ENCODE measurements around the gene LRRC15. TPM values are rescaled to one million over a fixed set of nuclear protein-coding genes. Genes with fewer than 3 reads are reported as not detected.

The LRRC15 gene
- total RNA-seq, 1 experiment from 2014 or later: 0.07 TPM

GRCh38 chr3:194379651-194380050 lies 10.1 kb upstream of the LRRC15 start (continued):
- TF ChIP-seq ZNF532 (CRISPR knock-in tag; IDR thresholded peaks at IDR 0.05; ENCODE audit: borderline replicate concordance) (no peak), ZNF138 (CRISPR knock-in tag; conservative IDR thresholded peaks at IDR 0.05) (no peak)

DNA sequence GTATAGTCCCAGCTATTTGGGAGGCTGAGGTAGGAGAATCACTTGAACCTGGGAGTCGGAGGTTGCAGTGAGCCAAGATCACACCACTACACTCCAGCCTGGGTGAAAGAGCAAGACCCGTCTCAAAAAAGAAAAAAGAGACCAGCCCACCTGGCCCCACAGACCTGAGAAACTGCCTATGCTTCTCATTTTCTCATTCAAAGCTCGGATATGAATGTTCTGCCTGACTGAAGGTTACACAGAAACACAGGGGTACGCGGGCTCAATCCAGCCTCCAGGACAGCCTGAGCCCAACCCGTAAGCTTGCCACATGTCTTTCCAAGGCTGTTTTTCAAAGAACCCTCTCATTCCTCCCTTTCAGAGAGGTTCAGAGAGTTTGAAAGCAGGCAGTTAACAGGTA lies 9.7 kb upstream of the LRRC15 start:
- Mint-ChIP-seq H3K27me3 (ENCODE audit: low read depth) (no peaks in the 10 kb centered on the region), H3K4me1 (peaks cover 52% of the 10 kb centered on the region), H3K36me3 (no peaks in the 10 kb centered on the region), H3K4me3 (no peak overlapping the region), H3K27ac (no peak overlapping the region), H3K9me3 (no peaks in the 10 kb centered on the region)
- POLR2A ChIA-PET: no interaction called here
- no peak for DNase-seq (ENCODE audit: low spot score)
- CTCF ChIA-PET: interaction anchor here (1.0 to 1.1 kb wide), 2 partner anchors 36 to 40 kb away, joined by 3 to 6 read pairs; no protein-coding TSS in a partner anchor
- TF ChIP-seq ZNF232 (CRISPR knock-in tag; IDR thresholded peaks at IDR 0.05): no peak
- TF ChIP-seq IRF2 (CRISPR knock-in tag; IDR thresholded peaks at IDR 0.05; ENCODE audit: borderline replicate concordance, low read depth): no peak
- no peak for TF ChIP-seq FOXK1 (CRISPR knock-in tag; IDR thresholded peaks at IDR 0.05)
- TF ChIP-seq GTF2I (CRISPR knock-in tag; conservative IDR thresholded peaks at IDR 0.05): no peak
- TF ChIP-seq NFYB (CRISPR knock-in tag; conservative IDR thresholded peaks at IDR 0.05; ENCODE audit: low read depth): no peak
- no peak for TF ChIP-seq RELA (CRISPR knock-in tag; IDR thresholded peaks at IDR 0.05; ENCODE audit: borderline replicate concordance)
- no peak for TF ChIP-seq ZNF512 (CRISPR knock-in tag; IDR thresholded peaks at IDR 0.05; ENCODE audit: borderline replicate concordance)
- TF ChIP-seq CBFB (CRISPR knock-in tag; IDR thresholded peaks at IDR 0.05; ENCODE audit: low read depth): no peak
- TF ChIP-seq PRRX2 (CRISPR knock-in tag; IDR thresholded peaks at IDR 0.05): no peak
- no peak for ATAC-seq

GRCh38 chr3:194377708-194378107 lies 8.2 kb upstream of the LRRC15 start:
- ATAC-seq (no peak), DNase-seq (ENCODE audit: low spot score) (no peak)
- H3K27me3 Mint-ChIP-seq (ENCODE audit: low read depth): no peaks in the 10 kb centered on the region
- no peaks in the 10 kb centered on the region for H3K9me3 Mint-ChIP-seq
- CTCF ChIA-PET: interaction anchor here (0.6 kb wide), 1 partner anchor 44 kb away, joined by 3 read pairs; no protein-coding TSS in a partner anchor
- no peak overlapping the region for H3K4me3 Mint-ChIP-seq
- no peaks in the 10 kb centered on the region for H3K36me3 Mint-ChIP-seq
- POLR2A ChIA-PET: no interaction called here
- TF ChIP-seq ZBTB43 (CRISPR knock-in tag; IDR thresholded peaks at IDR 0.05) (no peak), HMGA2 (CRISPR knock-in tag; IDR thresholded peaks at IDR 0.05) (peak; percentile 44), ZNF232 (CRISPR knock-in tag; IDR thresholded peaks at IDR 0.05) (no peak)
- peaks cover 44% of the 10 kb centered on the region for H3K4me1 Mint-ChIP-seq
- no peak overlapping the region for H3K27ac Mint-ChIP-seq

DNA sequence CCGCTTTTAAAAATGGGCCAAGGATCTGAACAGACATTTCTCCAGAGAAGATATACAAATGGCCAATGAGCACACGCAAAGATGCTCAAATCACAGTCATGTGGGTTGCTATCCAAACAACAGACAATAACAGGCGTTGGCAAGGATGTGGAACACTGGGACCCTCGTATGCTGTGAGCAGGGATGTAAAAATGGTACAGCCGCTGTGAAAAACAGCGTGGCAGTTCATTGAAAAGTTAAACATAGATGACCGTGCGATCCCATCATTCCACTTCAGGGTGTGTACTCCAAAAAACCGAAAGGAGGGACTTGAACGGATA lies 6.7 kb upstream of the LRRC15 start:
- no peak for ATAC-seq
- H3K27ac Mint-ChIP-seq: 0 out of 2 replicates have a peak overlapping the region, but pooled peaks have one; percentile 5
- CTCF ChIA-PET: no interaction called here
- TF ChIP-seq GTF2I (CRISPR knock-in tag; conservative IDR thresholded peaks at IDR 0.05) (no peak), NFATC4 (CRISPR knock-in tag; IDR thresholded peaks at IDR 0.05) (no peak), CREB1 (CRISPR knock-in tag; IDR thresholded peaks at IDR 0.05) (no peak), IRF2 (CRISPR knock-in tag; IDR thresholded peaks at IDR 0.05; ENCODE audit: borderline replicate concordance, low read depth) (no peak), MYBL2 (CRISPR knock-in tag; IDR thresholded peaks at IDR 0.05) (no peak), ESRRA (CRISPR knock-in tag; IDR thresholded peaks at IDR 0.05; ENCODE audit: borderline replicate concordance) (no peak), TEAD4 (CRISPR knock-in tag; IDR thresholded peaks at IDR 0.05) (no peak), JUN (CRISPR knock-in tag; IDR thresholded peaks at IDR 0.05) (no peak)
- TF ChIP-seq, protein P1, sequence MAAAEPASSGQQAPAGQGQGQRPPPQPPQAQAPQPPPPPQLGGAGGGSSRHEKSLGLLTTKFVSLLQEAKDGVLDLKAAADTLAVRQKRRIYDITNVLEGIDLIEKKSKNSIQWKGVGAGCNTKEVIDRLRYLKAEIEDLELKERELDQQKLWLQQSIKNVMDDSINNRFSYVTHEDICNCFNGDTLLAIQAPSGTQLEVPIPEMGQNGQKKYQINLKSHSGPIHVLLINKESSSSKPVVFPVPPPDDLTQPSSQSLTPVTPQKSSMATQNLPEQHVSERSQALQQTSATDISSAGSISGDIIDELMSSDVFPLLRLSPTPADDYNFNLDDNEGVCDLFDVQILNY (CRISPR knock-in tag; IDR thresholded peaks at IDR 0.05): no peak
- TF ChIP-seq, protein P2, sequence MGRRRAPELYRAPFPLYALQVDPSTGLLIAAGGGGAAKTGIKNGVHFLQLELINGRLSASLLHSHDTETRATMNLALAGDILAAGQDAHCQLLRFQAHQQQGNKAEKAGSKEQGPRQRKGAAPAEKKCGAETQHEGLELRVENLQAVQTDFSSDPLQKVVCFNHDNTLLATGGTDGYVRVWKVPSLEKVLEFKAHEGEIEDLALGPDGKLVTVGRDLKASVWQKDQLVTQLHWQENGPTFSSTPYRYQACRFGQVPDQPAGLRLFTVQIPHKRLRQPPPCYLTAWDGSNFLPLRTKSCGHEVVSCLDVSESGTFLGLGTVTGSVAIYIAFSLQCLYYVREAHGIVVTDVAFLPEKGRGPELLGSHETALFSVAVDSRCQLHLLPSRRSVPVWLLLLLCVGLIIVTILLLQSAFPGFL (CRISPR knock-in tag; IDR thresholded peaks at IDR 0.05; ENCODE audit: borderline replicate concordance): no peak
- TF ChIP-seq, protein P3, sequence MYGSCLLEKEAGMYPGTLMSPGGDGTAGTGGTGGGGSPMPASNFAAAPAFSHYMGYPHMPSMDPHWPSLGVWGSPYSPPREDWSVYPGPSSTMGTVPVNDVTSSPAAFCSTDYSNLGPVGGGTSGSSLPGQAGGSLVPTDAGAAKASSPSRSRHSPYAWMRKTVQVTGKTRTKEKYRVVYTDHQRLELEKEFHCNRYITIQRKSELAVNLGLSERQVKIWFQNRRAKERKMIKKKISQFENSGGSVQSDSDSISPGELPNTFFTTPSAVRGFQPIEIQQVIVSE (CRISPR knock-in tag; IDR thresholded peaks at IDR 0.05; ENCODE audit: borderline replicate concordance): no peak

More for the DNA sequence above, 6.7 kb upstream of the LRRC15 start:
- H3K4me1 Mint-ChIP-seq: peaks cover 34% of the 10 kb centered on the region
- POLR2A ChIA-PET: no interaction called here
- no peak overlapping the region for H3K4me3 Mint-ChIP-seq
- H3K9me3 Mint-ChIP-seq: no peaks in the 10 kb centered on the region
- DNase-seq (ENCODE audit: low spot score): no peak
- no peaks in the 10 kb centered on the region for H3K36me3 Mint-ChIP-seq
- H3K27me3 Mint-ChIP-seq (ENCODE audit: low read depth): no peaks in the 10 kb centered on the region

Measured in WTC11 (cell line).